ENCODE results near the gene ZBTB42.

Gene ZBTB42

GRCh38 chr14:104766256-104766862, 34.5 kb upstream of the ZBTB42 start:
- no peak overlapping the region for H3K4me3 Mint-ChIP-seq
- H3K27ac Mint-ChIP-seq = peak overlapping the region; percentile 32
- H3K4me1 Mint-ChIP-seq (ENCODE audit: low read depth) = peaks cover 19% of the 10 kb centered on the region
- H3K36me3 Mint-ChIP-seq (ENCODE audit: low read depth) = peaks cover 47% of the 10 kb centered on the region
- no peak for DNase-seq
- no peaks in the 10 kb centered on the region for H3K9me3 Mint-ChIP-seq
- no peaks in the 10 kb centered on the region for H3K27me3 Mint-ChIP-seq

- H3K27ac Mint-ChIP-seq = peak overlapping the region; percentile 32
- no peaks in the 10 kb centered on the region for H3K27me3 Mint-ChIP-seq
- no peak for DNase-seq
- H3K36me3 Mint-ChIP-seq (ENCODE audit: low read depth) = peaks cover 47% of the 10 kb centered on the region
- H3K4me3 Mint-ChIP-seq = no peak overlapping the region
- no peaks in the 10 kb centered on the region for H3K9me3 Mint-ChIP-seq
- H3K4me1 Mint-ChIP-seq (ENCODE audit: low read depth) = peaks cover 19% of the 10 kb centered on the region
These were observed 33.9 kb upstream of the ZBTB42 start for GRCh38 chr14:104766863-104767633.

- H3K27ac Mint-ChIP-seq = no peak overlapping the region
- peaks cover 19% of the 10 kb centered on the region for H3K4me1 Mint-ChIP-seq (ENCODE audit: low read depth)
- H3K36me3 Mint-ChIP-seq (ENCODE audit: low read depth) = peaks cover 48% of the 10 kb centered on the region
- no peak for DNase-seq
- H3K9me3 Mint-ChIP-seq = no peaks in the 10 kb centered on the region
- no peaks in the 10 kb centered on the region for H3K27me3 Mint-ChIP-seq
- H3K4me3 Mint-ChIP-seq = no peak overlapping the region
These were observed 33.3 kb upstream of the ZBTB42 start for GRCh38 chr14:104767634-104767918.

GRCh38 chr14:104768437-104769323, 32.2 kb upstream of the ZBTB42 start:
- no peaks in the 10 kb centered on the region for H3K9me3 Mint-ChIP-seq
- DNase-seq = peak; percentile 96
- no peak overlapping the region for H3K4me3 Mint-ChIP-seq
- peaks cover 54% of the 10 kb centered on the region for H3K36me3 Mint-ChIP-seq (ENCODE audit: low read depth)
- peaks cover 19% of the 10 kb centered on the region for H3K4me1 Mint-ChIP-seq (ENCODE audit: low read depth)
- peak overlapping the region; percentile 44 for H3K27ac Mint-ChIP-seq
- H3K27me3 Mint-ChIP-seq = no peaks in the 10 kb centered on the region

- Mint-ChIP-seq H3K4me3 (no peak overlapping the region), H3K36me3 (ENCODE audit: low read depth) (peaks cover 58% of the 10 kb centered on the region), H3K27me3 (no peaks in the 10 kb centered on the region), H3K4me1 (ENCODE audit: low read depth) (peaks cover 19% of the 10 kb centered on the region), H3K27ac (peak overlapping the region; percentile 72), H3K9me3 (no peaks in the 10 kb centered on the region)
- DNase-seq = no peak
These were observed 31.4 kb upstream of the ZBTB42 start for GRCh38 chr14:104769324-104770071.

- Mint-ChIP-seq H3K9me3 (no peaks in the 10 kb centered on the region), H3K36me3 (ENCODE audit: low read depth) (peaks cover 64% of the 10 kb centered on the region), H3K27ac (peak overlapping the region; percentile 72)
These were observed 30.8 kb upstream of the ZBTB42 start for GRCh38 chr14:104770072-104770579.

GRCh38 chr14:104770851-104771272, 30.0 kb upstream of the ZBTB42 start:
- H3K9me3 Mint-ChIP-seq = no peaks in the 10 kb centered on the region

More at GRCh38 chr14:104770072-104770579, 30.8 kb upstream of the ZBTB42 start:
- Mint-ChIP-seq H3K4me1 (ENCODE audit: low read depth) (peaks cover 19% of the 10 kb centered on the region), H3K27me3 (no peaks in the 10 kb centered on the region), H3K4me3 (no peak overlapping the region)
- no peak for DNase-seq

GRCh38 chr14:104771374-104771773, 29.5 kb upstream of the ZBTB42 start:
- H3K4me1 Mint-ChIP-seq (ENCODE audit: low read depth) = peaks cover 19% of the 10 kb centered on the region
- H3K36me3 Mint-ChIP-seq (ENCODE audit: low read depth) = peaks cover 73% of the 10 kb centered on the region
- no peak overlapping the region for H3K4me3 Mint-ChIP-seq
- no peaks in the 10 kb centered on the region for H3K9me3 Mint-ChIP-seq
- no peak for DNase-seq
- H3K27ac Mint-ChIP-seq = no peak overlapping the region
- no peaks in the 10 kb centered on the region for H3K27me3 Mint-ChIP-seq

More at GRCh38 chr14:104770851-104771272, 30.0 kb upstream of the ZBTB42 start:
- Mint-ChIP-seq H3K27ac (peak overlapping the region; percentile 67), H3K4me1 (ENCODE audit: low read depth) (peaks cover 19% of the 10 kb centered on the region), H3K36me3 (ENCODE audit: low read depth) (peaks cover 69% of the 10 kb centered on the region), H3K4me3 (no peak overlapping the region), H3K27me3 (no peaks in the 10 kb centered on the region)
- no peak for DNase-seq

GRCh38 chr14:104771918-104772706, 28.8 kb upstream of the ZBTB42 start:
- no peak for DNase-seq
- H3K27me3 Mint-ChIP-seq = no peaks in the 10 kb centered on the region
- no peak overlapping the region for H3K4me3 Mint-ChIP-seq
- H3K4me1 Mint-ChIP-seq (ENCODE audit: low read depth) = peaks cover 19% of the 10 kb centered on the region
- H3K9me3 Mint-ChIP-seq = no peaks in the 10 kb centered on the region
- peaks cover 81% of the 10 kb centered on the region for H3K36me3 Mint-ChIP-seq (ENCODE audit: low read depth)
- no peak overlapping the region for H3K27ac Mint-ChIP-seq

GRCh38 chr14:104772707-104773504, 28.0 kb upstream of the ZBTB42 start:
- Mint-ChIP-seq H3K27ac (no peak overlapping the region), H3K9me3 (no peaks in the 10 kb centered on the region), H3K27me3 (no peaks in the 10 kb centered on the region), H3K4me3 (no peak overlapping the region), H3K4me1 (ENCODE audit: low read depth) (peaks cover 19% of the 10 kb centered on the region), H3K36me3 (ENCODE audit: low read depth) (peaks cover 81% of the 10 kb centered on the region)
- no peak for DNase-seq

- Mint-ChIP-seq H3K27me3 (no peaks in the 10 kb centered on the region), H3K4me3 (no peak overlapping the region), H3K9me3 (no peaks in the 10 kb centered on the region), H3K36me3 (ENCODE audit: low read depth) (peaks cover 79% of the 10 kb centered on the region), H3K4me1 (ENCODE audit: low read depth) (peaks cover 14% of the 10 kb centered on the region), H3K27ac (no peak overlapping the region)
- no peak for DNase-seq
These were observed 27.1 kb upstream of the ZBTB42 start for GRCh38 chr14:104773505-104774452.

- no peak overlapping the region for H3K4me3 Mint-ChIP-seq
- peaks cover 74% of the 10 kb centered on the region for H3K36me3 Mint-ChIP-seq (ENCODE audit: low read depth)
- H3K27ac Mint-ChIP-seq = no peak overlapping the region
- no peak for DNase-seq
- no peaks in the 10 kb centered on the region for H3K9me3 Mint-ChIP-seq
- peaks cover 8% of the 10 kb centered on the region for H3K4me1 Mint-ChIP-seq (ENCODE audit: low read depth)
- H3K27me3 Mint-ChIP-seq = no peaks in the 10 kb centered on the region
These were observed 26.3 kb upstream of the ZBTB42 start for GRCh38 chr14:104774453-104775072.
